ENCODE results near the gene EVI5.

DNA sequence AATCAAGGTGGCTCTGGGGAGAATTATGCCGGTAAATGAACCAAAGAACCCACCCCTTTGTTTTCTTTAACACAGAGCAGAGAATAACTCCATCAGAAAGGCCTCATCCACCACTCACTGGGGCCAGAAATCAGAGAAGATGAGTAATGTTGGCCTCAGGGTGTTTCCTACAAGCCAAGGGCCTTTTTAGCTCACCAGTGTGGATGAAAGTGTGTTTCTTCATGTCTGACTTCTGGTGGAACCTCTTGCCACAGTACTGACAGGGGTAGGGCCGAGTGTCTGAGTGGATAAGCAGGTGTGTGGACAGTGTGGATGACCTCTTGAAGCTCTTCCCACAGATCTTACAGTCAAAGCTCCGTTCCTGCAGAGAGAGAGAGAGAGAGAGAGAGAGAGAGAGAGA lies 306.5 kb downstream of the EVI5 start:
- TF ChIP-seq, protein P1, sequence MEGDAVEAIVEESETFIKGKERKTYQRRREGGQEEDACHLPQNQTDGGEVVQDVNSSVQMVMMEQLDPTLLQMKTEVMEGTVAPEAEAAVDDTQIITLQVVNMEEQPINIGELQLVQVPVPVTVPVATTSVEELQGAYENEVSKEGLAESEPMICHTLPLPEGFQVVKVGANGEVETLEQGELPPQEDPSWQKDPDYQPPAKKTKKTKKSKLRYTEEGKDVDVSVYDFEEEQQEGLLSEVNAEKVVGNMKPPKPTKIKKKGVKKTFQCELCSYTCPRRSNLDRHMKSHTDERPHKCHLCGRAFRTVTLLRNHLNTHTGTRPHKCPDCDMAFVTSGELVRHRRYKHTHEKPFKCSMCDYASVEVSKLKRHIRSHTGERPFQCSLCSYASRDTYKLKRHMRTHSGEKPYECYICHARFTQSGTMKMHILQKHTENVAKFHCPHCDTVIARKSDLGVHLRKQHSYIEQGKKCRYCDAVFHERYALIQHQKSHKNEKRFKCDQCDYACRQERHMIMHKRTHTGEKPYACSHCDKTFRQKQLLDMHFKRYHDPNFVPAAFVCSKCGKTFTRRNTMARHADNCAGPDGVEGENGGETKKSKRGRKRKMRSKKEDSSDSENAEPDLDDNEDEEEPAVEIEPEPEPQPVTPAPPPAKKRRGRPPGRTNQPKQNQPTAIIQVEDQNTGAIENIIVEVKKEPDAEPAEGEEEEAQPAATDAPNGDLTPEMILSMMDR (conservative IDR thresholded peaks at IDR 0.05; ENCODE audit: low read depth, low read length): no peak
- TF ChIP-seq EZH2 (IDR thresholded peaks at IDR 0.05; ENCODE audit: low read length, unreplicated experiment) (no peak), EZH2phosphoT487 (IDR thresholded peaks at IDR 0.05; ENCODE audit: borderline replicate concordance, low read length) (no peak)

Measured in PC-3 (cell line).